Measurements from ENCODE around the gene CKAP5.

CKAP5 gene

GRCh38 chr11:46755962-46756361 is 90.1 kb downstream of the CKAP5 start:
- CTCF ChIA-PET = no interaction called here
- TF ChIP-seq GLI4 (tag by site-specific recombination; IDR thresholded peaks at IDR 0.05) = no peak
- no peak for TF ChIP-seq ZEB2 (tag by site-specific recombination; IDR thresholded peaks at IDR 0.05)
- TF ChIP-seq ZNF23 (tag by site-specific recombination; IDR thresholded peaks at IDR 0.05; ENCODE audit: borderline replicate concordance) = no peak

GRCh38 chr11:46747150-46747549 is 98.9 kb downstream of the CKAP5 start:
- Histone ChIP-seq H3K27ac (ENCODE audit: extremely low read depth, low read depth, low read length) (no peak overlapping the region), H3K36me3 (ENCODE audit: control insufficient read depth in 2 of 2, insufficient read depth in 1 of 2, low read length in 2 of 2) (peaks cover 20 to 91% of the 10 kb centered on the region in 2 experiments), H3K4me3 (ENCODE audit: low read depth, low read length) (no peak overlapping the region), H3K9me3 (ENCODE audit: control insufficient read depth, insufficient read depth, low read depth, low read length) (no peaks in the 10 kb centered on the region), H3K4me1 (ENCODE audit: control insufficient read depth, insufficient read depth, low read length) (no peaks in the 10 kb centered on the region)
- CTCF ChIA-PET = interaction anchor here (0.6 to 1.2 kb wide), 2 partner anchors 11 to 20 kb away, joined by 3 to 6 read pairs; no protein-coding TSS in a partner anchor
- POLR2A ChIA-PET = no interaction called here
- no peak for TF ChIP-seq ZNF548 (tag by site-specific recombination; IDR thresholded peaks at IDR 0.05)
- TF ChIP-seq ZNF707 (tag by site-specific recombination; IDR thresholded peaks at IDR 0.05) = no peak
- TF ChIP-seq PATZ1 (tag by site-specific recombination; IDR thresholded peaks at IDR 0.05) = no peak
- TF ChIP-seq ZNF112 (tag by site-specific recombination; IDR thresholded peaks at IDR 0.05) = no peak
- no peak for TF ChIP-seq KLF16 (tag by site-specific recombination; IDR thresholded peaks at IDR 0.05)
- TF ChIP-seq ZNF140 (tag by site-specific recombination; IDR thresholded peaks at IDR 0.05) = no peak
- no peak for TF ChIP-seq GLIS1 (tag by site-specific recombination; IDR thresholded peaks at IDR 0.05)
- TF ChIP-seq ZNF692 (tag by site-specific recombination; IDR thresholded peaks at IDR 0.05) = no peak
- TF ChIP-seq ZNF175 (tag by site-specific recombination; IDR thresholded peaks at IDR 0.05) = no peak
- TF ChIP-seq ZNF513 (tag by site-specific recombination; IDR thresholded peaks at IDR 0.05) = no peak
- TF ChIP-seq ZNF449 (tag by site-specific recombination; IDR thresholded peaks at IDR 0.05) = no peak
- no peak for TF ChIP-seq ZSCAN18 (tag by site-specific recombination; IDR thresholded peaks at IDR 0.05)
- TF ChIP-seq RBAK (tag by site-specific recombination; IDR thresholded peaks at IDR 0.05) = no peak
- TF ChIP-seq ZNF488 (tag by site-specific recombination; IDR thresholded peaks at IDR 0.05) = no peak
- TF ChIP-seq ZBTB10 (tag by site-specific recombination; IDR thresholded peaks at IDR 0.05) = no peak
- TF ChIP-seq ZIC2 (tag by site-specific recombination; IDR thresholded peaks at IDR 0.05) = no peak
- no peak for TF ChIP-seq WT1 (tag by site-specific recombination; IDR thresholded peaks at IDR 0.05)

More at GRCh38 chr11:46755962-46756361, 90.1 kb downstream of the CKAP5 start:
- Histone ChIP-seq H3K4me1 (ENCODE audit: control insufficient read depth, insufficient read depth, low read length) (no peaks in the 10 kb centered on the region), H3K4me3 (ENCODE audit: low read depth, low read length) (no peak overlapping the region), H3K27ac (ENCODE audit: extremely low read depth, low read depth, low read length) (no peak overlapping the region), H3K9me3 (ENCODE audit: control insufficient read depth, insufficient read depth, low read depth, low read length) (no peaks in the 10 kb centered on the region), H3K36me3 (ENCODE audit: control insufficient read depth in 2 of 2, insufficient read depth in 1 of 2, low read length in 2 of 2) (peaks cover 52 to 94% of the 10 kb centered on the region in 2 experiments)
- POLR2A ChIA-PET = no interaction called here

Data from HEK293 (cell line).